Suprapubic skin (tissue), 4 donors: ENCODE data around the gene CYTH1.

ENCODE experiments used
- CTCF ChIP-seq, 2 donors: fragments of 200-600 bp in 1 of 2; fragments of 450-650 bp in 1 of 2; sonication (generic) in 1 of 2; IDR thresholded peaks; one replicate each; pipeline ENCODE4 v1.5.1; 2016 to 2019; ENCODE audit warnings: antibody characterized with exemption in 2 of 2, mild to moderate bottlenecking in 1 of 2, moderate library complexity in 1 of 2
- POLR2A ChIP-seq, 2 donors: fragments of 450-650 bp; IDR thresholded peaks; one replicate each; pipeline ENCODE4 v1.6.1; 2017; ENCODE audit warnings: antibody characterized with exemption in 2 of 2, mild to moderate bottlenecking in 2 of 2, moderate library complexity in 2 of 2
- POLR2AphosphoS5 ChIP-seq, 3 donors: sonication (generic); formaldehyde crosslinking; IDR thresholded peaks; one replicate each; pipeline ENCODE4 v1.6.1; 2017; ENCODE audit warnings: antibody characterized with exemption in 3 of 3

- no peak for TF ChIP-seq CTCF (IDR thresholded peaks at IDR 0.05)
- no peak for TF ChIP-seq POLR2A (IDR thresholded peaks at IDR 0.05)
- no peak for TF ChIP-seq POLR2AphosphoS5 (IDR thresholded peaks at IDR 0.05)
Measured at GRCh38 chr17:78687944-78688343, 94.1 kb downstream of the CYTH1 start.
